K562 (cell line): ENCODE results near the gene MEIS2.

Source experiments
- BRF1 ChIP-seq: IDR thresholded peaks from 3 replicates; pipeline ENCODE4 v1.6.1; 2011; ENCODE audit warnings: borderline replicate concordance, mild to moderate bottlenecking; ENCODE audit not compliant: insufficient read length; ENCODE audit errors: extremely low read depth
- CREM ChIP-seq: IDR thresholded peaks from 2 replicates; pipeline ENCODE4 v1.6.1; 2014; ENCODE audit warnings: antibody characterized with exemption, low read depth
- CTCF ChIP-seq, 3 experiments: IDR thresholded peaks in 2 of 3; conservative IDR thresholded peaks in 1 of 3; 2 replicates each; pipeline ENCODE4 v1.5.1; 2011 to 2012; ENCODE audit warnings: low read length in 3 of 3, mild to moderate bottlenecking in 3 of 3, control low read depth in 2 of 3, improper control_type of control experiment in 1 of 3, inconsistent platforms in 1 of 3, low read depth in 1 of 3, mixed read lengths in 1 of 3, moderate library complexity in 1 of 3; ENCODE audit not compliant: insufficient read depth in 2 of 3
- E2F1 ChIP-seq: sonication (generic); formaldehyde crosslinking; IDR thresholded peaks from 2 replicates; pipeline ENCODE4 v1.8.1; 2023; ENCODE audit warnings: mild to moderate bottlenecking, missing genetic modification reagents, moderate library complexity
- POLR2A ChIP-seq: fragments of 450-650 bp; conservative IDR thresholded peaks from 2 replicates; pipeline ENCODE4 v1.6.1; 2016
- POLR2AphosphoS2 ChIP-seq: IDR thresholded peaks from 2 replicates; pipeline ENCODE4 v1.6.1; 2012; ENCODE audit warnings: low read length, improper control_type of control experiment
- POLR3G ChIP-seq: IDR thresholded peaks from 2 replicates; pipeline ENCODE4 v1.6.1; 2011; ENCODE audit not compliant: insufficient read length, insufficient replicate concordance; ENCODE audit errors: extremely low read depth
- USF1 ChIP-seq: sonication (generic); formaldehyde crosslinking; IDR thresholded peaks from 2 replicates; pipeline ENCODE4 v1.9.0; 2022; ENCODE audit warnings: mild to moderate bottlenecking, missing genetic modification reagents

- TF ChIP-seq POLR3G (no peak), POLR2AphosphoS2 (no peak), CTCF (IDR thresholded peaks at IDR 0.05 in 2 of 3, conservative IDR thresholded peaks at IDR 0.05 in 1 of 3; ENCODE audit: insufficient read depth in 2 of 3, low read depth in 1 of 3, low read length in 3 of 3) (no peak), BRF1 (no peak), USF1 (CRISPR knock-in tag) (no peak), E2F1 (CRISPR knock-in tag) (no peak), CREM (no peak), POLR2A (no peak)
Measured at GRCh38 chr15:37070686-37071085, 29.7 kb downstream of the MEIS2 start.
